Fibroblast of lung (primary cell): ENCODE results near the gene MYO1A. TPM values are rescaled to one million over a fixed set of nuclear protein-coding genes. Genes with fewer than 3 reads are reported as not detected.

ENCODE experiments used
- DNase-seq, 2 donors: peaks; one replicate each; pipeline versions ENCODE4 v3.0.0 to v3.0.0-alpha.2; 2010; ENCODE audit warnings: low read depth in 2 of 2
- H2AFZ ChIP-seq: 2 replicates; pipeline ENCODE4 v1.5.1; 2012; ENCODE audit warnings: low read length, control low read depth, inconsistent platforms
- H3K27ac ChIP-seq: 2 replicates; pipeline ENCODE4 v1.5.1; 2011; ENCODE audit warnings: low read length, control low read depth; ENCODE audit not compliant: insufficient read depth
- H3K27me3 ChIP-seq: 2 replicates; pipeline ENCODE4 v1.5.1; 2011; ENCODE audit warnings: mild to moderate bottlenecking, low read length; ENCODE audit not compliant: control insufficient read depth, insufficient read depth
- H3K36me3 ChIP-seq: 2 replicates; pipeline ENCODE4 v1.5.1; 2011; ENCODE audit warnings: low read length; ENCODE audit not compliant: control insufficient read depth, insufficient read depth
- H3K4me1 ChIP-seq: 2 replicates; pipeline ENCODE4 v1.5.1; 2011; ENCODE audit warnings: low read length; ENCODE audit not compliant: control insufficient read depth, insufficient read depth; ENCODE audit errors: extremely low read depth
- H3K4me2 ChIP-seq: 2 replicates; pipeline ENCODE4 v1.5.1; 2011; ENCODE audit warnings: low read length, control low read depth; ENCODE audit not compliant: insufficient read depth; ENCODE audit errors: extremely low read depth
- H3K4me3 ChIP-seq, 4 experiments: fragments of 200-600 bp in 1 of 4; sonication (generic) in 1 of 4; replicated peaks in 1 of 4; 2 replicates each; pipeline ENCODE4 v1.5.1; 2011 to 2016; ENCODE audit warnings: low read length in 4 of 4, low read depth in 3 of 4, mild to moderate bottlenecking in 3 of 4, control low read depth in 2 of 4, inconsistent platforms in 1 of 4, mixed read lengths in 1 of 4; ENCODE audit not compliant: insufficient read depth in 1 of 4; ENCODE audit errors: control extremely low read depth in 1 of 4
- H3K79me2 ChIP-seq: 2 replicates; pipeline ENCODE4 v1.5.1; 2012; ENCODE audit warnings: mild to moderate bottlenecking, low read length, inconsistent platforms; ENCODE audit not compliant: control insufficient read depth, insufficient read depth
- H3K9ac ChIP-seq: 2 replicates; pipeline ENCODE4 v1.5.1; 2011; ENCODE audit warnings: mild to moderate bottlenecking, low read length, control low read depth; ENCODE audit not compliant: insufficient read depth
- H3K9me3 ChIP-seq: 2 replicates; pipeline ENCODE4 v1.5.1; 2012; ENCODE audit warnings: low read depth, low read length; ENCODE audit not compliant: control insufficient read depth, insufficient read depth
- H4K20me1 ChIP-seq: 2 replicates; pipeline ENCODE4 v1.5.1; 2011; ENCODE audit warnings: low read length; ENCODE audit not compliant: control insufficient read depth, insufficient read depth; ENCODE audit errors: extremely low read depth
- CTCF ChIP-seq, 2 donors: IDR thresholded peaks in 1 of 2; conservative IDR thresholded peaks in 1 of 2; 1 replicate in 1 of 2; 2 replicates in 1 of 2; pipeline ENCODE4 v1.5.1; 2011 to 2012; ENCODE audit warnings: low read length in 2 of 2, control low read depth in 1 of 2, inconsistent platforms in 1 of 2, low read depth in 1 of 2, mild to moderate bottlenecking in 1 of 2
- EZH2 ChIP-seq: IDR thresholded peaks from 2 replicates; pipeline ENCODE4 v1.5.1; 2012; ENCODE audit warnings: low read length, control low read depth, mild to moderate bottlenecking; ENCODE audit errors: missing control alignments
- polyA plus RNA-seq, 2 donors: library from polyadenylated mRNA; depleted of rRNA in 1 of 2; stranded (reverse) in 1 of 2; unstranded in 1 of 2; fragments of >200 nt; gene quantifications; 2 replicates each; pipeline ENCODE4 v1.2.1, GENCODE V29; 2011 to 2012; ENCODE audit warnings: missing spikeins in 1 of 2
- total RNA-seq: library from RNA; depleted of rRNA; stranded (reverse); fragments of >200 nt; gene quantifications from 2 replicates; pipeline ENCODE4 v1.2.1, GENCODE V29; 2014

MYO1A gene
- total and polyA plus RNA-seq, 2 donors (not counting 1 experiment from before 2014, with no cell fraction given): 0.01 to 0.17 TPM

- peaks cover 48% of the 10 kb centered on the region for H3K36me3 ChIP-seq
- no peak overlapping the region for H3K4me3 ChIP-seq
- no peaks in the 10 kb centered on the region for H4K20me1 ChIP-seq
- H3K4me2 ChIP-seq: no peak overlapping the region
- H3K4me1 ChIP-seq: peaks cover 22% of the 10 kb centered on the region
- DNase-seq: no peak
- no peak for TF ChIP-seq CTCF (conservative IDR thresholded peaks at IDR 0.05 in 1 of 2, IDR thresholded peaks at IDR 0.05 in 1 of 2; ENCODE audit: low read depth in 1 of 2, low read length in 2 of 2)
- no peak for TF ChIP-seq EZH2
- H3K27me3 ChIP-seq: no peaks in the 10 kb centered on the region
- H2AFZ ChIP-seq: no peak overlapping the region
- no peak overlapping the region for H3K27ac ChIP-seq
- no peak overlapping the region for H3K9ac ChIP-seq
- H3K9me3 ChIP-seq: no peaks in the 10 kb centered on the region
- peaks cover 33% of the 10 kb centered on the region for H3K79me2 ChIP-seq
Measured at GRCh38 chr12:57095440-57095839, 45.5 kb upstream of the MYO1A start.

- Histone ChIP-seq H3K9ac (peak overlapping the region; percentile 29), H3K9me3 (no peaks in the 10 kb centered on the region), H3K4me3 (no peak overlapping the region), H3K4me1 (peaks cover 22% of the 10 kb centered on the region), H3K27ac (peak overlapping the region; percentile 65), H4K20me1 (no peaks in the 10 kb centered on the region), H3K79me2 (peaks cover 42% of the 10 kb centered on the region), H3K27me3 (no peaks in the 10 kb centered on the region), H3K36me3 (peaks cover 40% of the 10 kb centered on the region), H2AFZ (no peak overlapping the region), H3K4me2 (peak overlapping the region; percentile 66)
- no peak for DNase-seq
- no peak for TF ChIP-seq CTCF (conservative IDR thresholded peaks at IDR 0.05 in 1 of 2, IDR thresholded peaks at IDR 0.05 in 1 of 2; ENCODE audit: low read depth in 1 of 2, low read length in 2 of 2)
Measured at GRCh38 chr12:57094208-57095160, 44.6 kb upstream of the MYO1A start.

GRCh38 chr12:57093415-57094207 lies 43.7 kb upstream of the MYO1A start:
- TF ChIP-seq CTCF (conservative IDR thresholded peaks at IDR 0.05 in 1 of 2, IDR thresholded peaks at IDR 0.05 in 1 of 2; ENCODE audit: low read depth in 1 of 2, low read length in 2 of 2) (peak; percentile 34 to 55), EZH2 (no peak)
- no peaks in the 10 kb centered on the region for H3K9me3 ChIP-seq
- H3K4me1 ChIP-seq: peaks cover 22% of the 10 kb centered on the region
- H3K79me2 ChIP-seq: peaks cover 47% of the 10 kb centered on the region
- H3K4me2 ChIP-seq: peak overlapping the region; percentile 55
- H2AFZ ChIP-seq: no peak overlapping the region
- H3K9ac ChIP-seq: peak overlapping the region; percentile 18
- H3K4me3 ChIP-seq: peak overlapping the region; percentile 9 to 19 (median 17)
- H3K36me3 ChIP-seq: peaks cover 39% of the 10 kb centered on the region
- H3K27me3 ChIP-seq: no peaks in the 10 kb centered on the region
- peak; percentile 85 to 87 for DNase-seq
- H4K20me1 ChIP-seq: no peaks in the 10 kb centered on the region
- H3K27ac ChIP-seq: peak overlapping the region; percentile 75
